H9 (cell line): Measurements from ENCODE around the gene SFXN5. TPM values are rescaled to one million over a fixed set of nuclear protein-coding genes. Genes with fewer than 3 reads are reported as not detected.
A peak's percentile ranks its signal among the peaks of the same experiment; 100 is the strongest.

ENCODE experiments used
- DNase-seq: peaks from one replicate; pipeline ENCODE4 v3.0.0-alpha.2; 2017
- H2AFZ ChIP-seq: one replicate; pipeline ENCODE4 v1.6.1; 2013; ENCODE audit warnings: mild to moderate bottlenecking, low read length, control low read depth, moderate library complexity
- H2AK5ac ChIP-seq: 2 replicates; pipeline ENCODE4 v1.6.1; 2013; ENCODE audit warnings: low read length, control low read depth, mixed read lengths; ENCODE audit not compliant: insufficient read length
- H2BK120ac ChIP-seq: one replicate; pipeline ENCODE4 v1.6.1; 2013; ENCODE audit warnings: low read depth, mild to moderate bottlenecking, low read length, control low read depth, inconsistent platforms; ENCODE audit not compliant: poor library complexity, severe bottlenecking
- H2BK12ac ChIP-seq: 2 replicates; pipeline ENCODE4 v1.6.1; 2013; ENCODE audit warnings: low read length, control low read depth, mixed read lengths, low read depth; ENCODE audit not compliant: insufficient read length
- H2BK15ac ChIP-seq: 2 replicates; pipeline ENCODE4 v1.6.1; 2013; ENCODE audit warnings: low read depth, low read length, control low read depth
- H2BK20ac ChIP-seq: one replicate; pipeline ENCODE4 v1.6.1; 2013; ENCODE audit warnings: low read depth, mild to moderate bottlenecking, low read length, control low read depth, inconsistent platforms; ENCODE audit not compliant: poor library complexity, severe bottlenecking
- H2BK5ac ChIP-seq: 2 replicates; pipeline ENCODE4 v1.6.1; 2013; ENCODE audit warnings: low read length, control low read depth, mixed read lengths; ENCODE audit not compliant: insufficient read length
- H3K14ac ChIP-seq: 2 replicates; pipeline ENCODE4 v1.6.1; 2013; ENCODE audit warnings: low read length, control low read depth; ENCODE audit not compliant: insufficient read depth
- H3K18ac ChIP-seq: 2 replicates; pipeline ENCODE4 v1.6.1; 2013; ENCODE audit warnings: low read depth, mild to moderate bottlenecking, mixed read lengths, low read length, control low read depth; ENCODE audit not compliant: insufficient read length
- H3K23ac ChIP-seq: 2 replicates; pipeline ENCODE4 v1.6.1; 2013; ENCODE audit warnings: low read length, control low read depth, mixed read lengths, low read depth; ENCODE audit not compliant: insufficient read length
- H3K23me2 ChIP-seq: 2 replicates; pipeline ENCODE4 v1.6.1; 2013; ENCODE audit warnings: low read depth, mild to moderate bottlenecking, mixed read lengths, low read length, control low read depth; ENCODE audit not compliant: insufficient read length, poor library complexity, severe bottlenecking
- H3K27ac ChIP-seq: 2 replicates; pipeline ENCODE4 v1.5.1; 2013; ENCODE audit warnings: low read length, control low read depth, mixed read lengths, low read depth; ENCODE audit not compliant: insufficient read length
- H3K27me3 ChIP-seq: 2 replicates; pipeline ENCODE4 v1.6.1; 2013; ENCODE audit warnings: low read length, control low read depth, inconsistent platforms; ENCODE audit not compliant: insufficient read depth
- H3K4ac ChIP-seq: 2 replicates; pipeline ENCODE4 v1.6.1; 2013; ENCODE audit warnings: low read depth, mild to moderate bottlenecking, control low read depth, inconsistent platforms, low read length, moderate library complexity
- H3K4me1 ChIP-seq: 2 replicates; pipeline ENCODE4 v1.6.1; 2013; ENCODE audit warnings: low read length, control low read depth, inconsistent platforms; ENCODE audit not compliant: insufficient read depth
- H3K4me2 ChIP-seq: 2 replicates; pipeline ENCODE4 v1.6.1; 2013; ENCODE audit warnings: low read length, control low read depth, mixed read lengths; ENCODE audit not compliant: insufficient read length, insufficient read depth
- H3K56ac ChIP-seq: 2 replicates; pipeline ENCODE4 v1.6.1; 2013; ENCODE audit warnings: low read depth, mild to moderate bottlenecking, mixed read lengths, low read length, control low read depth; ENCODE audit not compliant: insufficient read length
- H3K79me1 ChIP-seq: 2 replicates; pipeline ENCODE4 v1.6.1; 2013; ENCODE audit warnings: low read depth, mild to moderate bottlenecking, moderate library complexity, low read length, control low read depth, inconsistent platforms; ENCODE audit not compliant: insufficient read depth, poor library complexity, severe bottlenecking
- H3K79me2 ChIP-seq: 2 replicates; pipeline ENCODE4 v1.6.1; 2013; ENCODE audit warnings: low read length, control low read depth, inconsistent platforms; ENCODE audit not compliant: insufficient read depth
- H3K9ac ChIP-seq: 2 replicates; pipeline ENCODE4 v1.6.1; 2013; ENCODE audit warnings: low read length, control low read depth, mixed read lengths; ENCODE audit not compliant: insufficient read length; ENCODE audit errors: extremely low read depth
- H3K9me3 ChIP-seq: one replicate; pipeline ENCODE4 v1.6.1; 2013; ENCODE audit warnings: low read depth, low read length, inconsistent platforms; ENCODE audit not compliant: control insufficient read depth
- H3T11ph ChIP-seq: one replicate; pipeline ENCODE4 v1.6.1; 2013; ENCODE audit warnings: mild to moderate bottlenecking, low read length, control low read depth, inconsistent platforms
- H4K20me1 ChIP-seq: one replicate; pipeline ENCODE4 v1.6.1; 2013; ENCODE audit not compliant: control insufficient read depth, insufficient read length, insufficient read depth
- H4K5ac ChIP-seq: 2 replicates; pipeline ENCODE4 v1.6.1; 2013; ENCODE audit warnings: low read depth, mild to moderate bottlenecking, mixed read lengths, low read length, control low read depth; ENCODE audit not compliant: insufficient read length
- H4K8ac ChIP-seq: replicated peaks from 2 replicates; pipeline ENCODE4 v1.6.1; 2013; ENCODE audit warnings: low read length, control low read depth, mixed read lengths, low read depth; ENCODE audit not compliant: insufficient read length
- H4K91ac ChIP-seq: 2 replicates; pipeline ENCODE4 v1.6.1; 2013; ENCODE audit warnings: low read depth, mild to moderate bottlenecking, moderate library complexity, mixed read lengths, low read length, control low read depth; ENCODE audit not compliant: insufficient read length
- H3K27ac Mint-ChIP-seq, 3 experiments: 2 replicates in 2 of 3; 3 replicates in 1 of 3; pipeline ENCODE4 v1.8.0; 2020 to 2021; ENCODE audit warnings: mixed read lengths in 3 of 3, mild to moderate bottlenecking in 1 of 3, moderate library complexity in 1 of 3
- H3K27me3 Mint-ChIP-seq: 2 replicates; pipeline ENCODE4 v1.8.0; 2021; ENCODE audit warnings: low read depth, mild to moderate bottlenecking, moderate library complexity, mixed read lengths
- H3K36me3 Mint-ChIP-seq, 3 experiments: 2 replicates in 2 of 3; 3 replicates in 1 of 3; pipeline ENCODE4 v1.8.0; 2020 to 2021; ENCODE audit warnings: low read depth in 3 of 3, mixed read lengths in 3 of 3; ENCODE audit not compliant: insufficient read depth in 1 of 3
- H3K4me1 Mint-ChIP-seq, 2 experiments: 2 replicates each; pipeline ENCODE4 v1.8.0; 2020; ENCODE audit warnings: mixed read lengths in 2 of 2
- H3K4me3 Mint-ChIP-seq, 2 experiments: 2 replicates in 1 of 2; 3 replicates in 1 of 2; pipeline ENCODE4 v1.8.0; 2020 to 2021; ENCODE audit warnings: mild to moderate bottlenecking in 2 of 2, mixed read lengths in 2 of 2, moderate library complexity in 1 of 2
- H3K9me3 Mint-ChIP-seq, 2 experiments: 2 replicates in 1 of 2; 3 replicates in 1 of 2; pipeline ENCODE4 v1.8.0; 2020; ENCODE audit warnings: mild to moderate bottlenecking in 2 of 2, mixed read lengths in 2 of 2, moderate library complexity in 1 of 2
- WGBS: extraction: QIAGEN DNeasy Blood & Tissue Kit; methylation state at CpG from one replicate; pipeline ENCODE4 v1.1.7; 2013; ENCODE audit warnings: missing lambda C conversion rate, low lambda C conversion rate, mixed read lengths; ENCODE audit not compliant: insufficient read length; ENCODE audit errors: extremely low coverage; 5-methylcytosine and 5-hydroxymethylcytosine counted together
- total RNA-seq: library from RNA; stranded (reverse); gene quantifications from 2 replicates; pipeline ENCODE4 v1.2.1, GENCODE V29; 2021
- TF ChIP-seq, protein P1 (sequence below): fragments of 200-600 bp; sonication (generic); conservative IDR thresholded peaks from 3 replicates; pipeline ENCODE4 v1.8.0; 2021; ENCODE audit warnings: antibody characterized with exemption, mild to moderate bottlenecking

Gene SFXN5
- total RNA-seq, 1 experiment from 2014 or later: 30.9 TPM

DNA sequence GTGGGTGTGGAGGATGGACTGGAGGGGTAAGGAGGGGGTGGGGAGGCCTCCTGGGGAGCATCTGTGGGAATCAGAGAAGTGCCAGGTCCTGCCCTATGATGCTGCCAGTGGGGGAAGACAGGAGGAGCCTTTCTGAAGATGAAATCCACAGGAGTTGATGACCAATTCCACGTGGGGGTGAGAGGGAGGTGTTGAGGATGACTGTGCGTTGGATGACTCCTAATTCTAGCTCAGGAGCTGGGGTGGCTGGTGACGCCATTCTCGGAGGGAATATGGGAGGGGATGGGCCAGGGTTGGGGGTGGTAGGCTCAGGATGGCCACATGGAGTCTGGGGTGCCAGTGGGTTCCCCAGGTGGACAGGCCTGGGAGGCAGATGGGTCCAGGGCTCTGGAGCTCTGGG lies 121.9 kb downstream of the SFXN5 start:
- no peak overlapping the region for H2AK5ac ChIP-seq
- no CpG with 5 or more reads among the region's 4 CpGs for whole genome bisulfite sequencing
- no peak overlapping the region for H3K4me2 ChIP-seq
- H2BK120ac ChIP-seq: no peak overlapping the region
- no peak overlapping the region for H3T11ph ChIP-seq
- Mint-ChIP-seq H3K9me3 (no peaks in the 10 kb centered on the region), H3K36me3 (peaks cover 9 to 16% (median 14%) of the 10 kb centered on the region in 3 experiments; a peak in 6 of 7 replicates), H3K4me3 (no peak overlapping the region), H3K27ac (peak overlapping the region in 2 of 3 experiments; percentile 82 to 96; a peak in 4 of 7 replicates), H3K27me3 (peaks cover 18% of the 10 kb centered on the region), H3K4me1 (peaks cover 47 to 51% of the 10 kb centered on the region in 2 experiments)
- no peak overlapping the region for H2BK15ac ChIP-seq
- H4K91ac ChIP-seq: peak overlapping the region; percentile 92
- no peak overlapping the region for H3K18ac ChIP-seq
- H4K20me1 ChIP-seq: no peaks in the 10 kb centered on the region
- no peak overlapping the region for H3K14ac ChIP-seq
- H3K79me1 ChIP-seq: no peaks in the 10 kb centered on the region
- no peak overlapping the region for H3K23ac ChIP-seq
- no peak overlapping the region for H3K56ac ChIP-seq
- TF ChIP-seq, protein P1, sequence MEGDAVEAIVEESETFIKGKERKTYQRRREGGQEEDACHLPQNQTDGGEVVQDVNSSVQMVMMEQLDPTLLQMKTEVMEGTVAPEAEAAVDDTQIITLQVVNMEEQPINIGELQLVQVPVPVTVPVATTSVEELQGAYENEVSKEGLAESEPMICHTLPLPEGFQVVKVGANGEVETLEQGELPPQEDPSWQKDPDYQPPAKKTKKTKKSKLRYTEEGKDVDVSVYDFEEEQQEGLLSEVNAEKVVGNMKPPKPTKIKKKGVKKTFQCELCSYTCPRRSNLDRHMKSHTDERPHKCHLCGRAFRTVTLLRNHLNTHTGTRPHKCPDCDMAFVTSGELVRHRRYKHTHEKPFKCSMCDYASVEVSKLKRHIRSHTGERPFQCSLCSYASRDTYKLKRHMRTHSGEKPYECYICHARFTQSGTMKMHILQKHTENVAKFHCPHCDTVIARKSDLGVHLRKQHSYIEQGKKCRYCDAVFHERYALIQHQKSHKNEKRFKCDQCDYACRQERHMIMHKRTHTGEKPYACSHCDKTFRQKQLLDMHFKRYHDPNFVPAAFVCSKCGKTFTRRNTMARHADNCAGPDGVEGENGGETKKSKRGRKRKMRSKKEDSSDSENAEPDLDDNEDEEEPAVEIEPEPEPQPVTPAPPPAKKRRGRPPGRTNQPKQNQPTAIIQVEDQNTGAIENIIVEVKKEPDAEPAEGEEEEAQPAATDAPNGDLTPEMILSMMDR: no peak
- H3K4ac ChIP-seq: no peak overlapping the region; the same call in 1 of the 2 replicates
- no peaks in the 10 kb centered on the region for H3K9me3 ChIP-seq
- H3K27ac ChIP-seq: no peak overlapping the region
- no peak overlapping the region for H2AFZ ChIP-seq
- no peak overlapping the region for H3K9ac ChIP-seq
- H3K4me1 ChIP-seq: peaks cover 7% of the 10 kb centered on the region; the same call in 1 of the 2 replicates
- DNase-seq: no peak
- peak overlapping the region; percentile 7 for H2BK12ac ChIP-seq
- no peaks in the 10 kb centered on the region for H3K23me2 ChIP-seq
- H2BK20ac ChIP-seq: no peak overlapping the region
- no peak overlapping the region for H2BK5ac ChIP-seq
- no peak overlapping the region for H4K8ac ChIP-seq
- H3K79me2 ChIP-seq: no peaks in the 10 kb centered on the region
- H3K27me3 ChIP-seq: no peaks in the 10 kb centered on the region
- H4K5ac ChIP-seq: no peak overlapping the region
